ENCODE results near the gene LILRA6.
A peak's percentile ranks its signal among the peaks of the same experiment; 100 is the strongest.
"Not testable (repeated sequence)": the region's sequence is repeated elsewhere in the genome, so short reads cannot be mapped to it uniquely, and the experiment has no call there.

Gene LILRA6

GRCh38 chr19:54201980-54202379, 40.6 kb downstream of the LILRA6 start:
- DNase-seq (ENCODE audit: low read depth) = no peak
- TF ChIP-seq CTCF (IDR thresholded peaks at IDR 0.05; ENCODE audit: control insufficient read depth, extremely low read depth, insufficient read depth) = no peak
- H3K4me3 ChIP-seq (ENCODE audit: low read depth, low read length) = peak overlapping the region; percentile 72

GRCh38 chr19:54201172-54201701, 41.4 kb downstream of the LILRA6 start:
- TF ChIP-seq CTCF (IDR thresholded peaks at IDR 0.05; ENCODE audit: control insufficient read depth, extremely low read depth, insufficient read depth) = no peak
- H3K4me3 ChIP-seq (ENCODE audit: low read depth, low read length) = peak overlapping the region; percentile 72
- no peak for DNase-seq (ENCODE audit: low read depth)

- H3K4me3 ChIP-seq (ENCODE audit: low read depth, low read length) = no peak overlapping the region
- no peak for DNase-seq (ENCODE audit: low read depth)
- no peak for TF ChIP-seq CTCF (IDR thresholded peaks at IDR 0.05; ENCODE audit: control insufficient read depth, extremely low read depth, insufficient read depth)
Measured at GRCh38 chr19:54199401-54199800, 43.2 kb downstream of the LILRA6 start.

GRCh38 chr19:54197121-54197520, 45.5 kb downstream of the LILRA6 start:
- H3K4me3 ChIP-seq (ENCODE audit: low read depth, low read length) = no peak overlapping the region
- DNase-seq (ENCODE audit: low read depth) = no peak
- no peak for TF ChIP-seq CTCF (IDR thresholded peaks at IDR 0.05; ENCODE audit: control insufficient read depth, extremely low read depth, insufficient read depth)

GRCh38 chr19:54196536-54196935, 46.1 kb downstream of the LILRA6 start:
- DNase-seq (ENCODE audit: low read depth) = no peak
- no peak overlapping the region for H3K4me3 ChIP-seq (ENCODE audit: low read depth, low read length)
- TF ChIP-seq CTCF (IDR thresholded peaks at IDR 0.05; ENCODE audit: control insufficient read depth, extremely low read depth, insufficient read depth) = no peak

GRCh38 chr19:54194463-54194862, 48.1 kb downstream of the LILRA6 start:
- not testable (repeated sequence) for DNase-seq (ENCODE audit: low read depth)

GRCh38 chr19:54193011-54193410, 49.6 kb downstream of the LILRA6 start:
- TF ChIP-seq CTCF (IDR thresholded peaks at IDR 0.05; ENCODE audit: control insufficient read depth, extremely low read depth, insufficient read depth) = no peak
- no peak for DNase-seq (ENCODE audit: low read depth)
- H3K4me3 ChIP-seq (ENCODE audit: low read depth, low read length) = no peak overlapping the region

More at GRCh38 chr19:54194463-54194862, 48.1 kb downstream of the LILRA6 start:
- not testable (repeated sequence) for H3K4me3 ChIP-seq (ENCODE audit: low read depth, low read length)
